ENCODE data around the gene DOCK2.

DOCK2 gene

GRCh38 chr5:169956126-169956525, 319.1 kb downstream of the DOCK2 start:
- DNase-seq, result no peak

GRCh38 chr5:169956756-169957155, 319.7 kb downstream of the DOCK2 start:
- no peak for DNase-seq

GRCh38 chr5:169958278-169958677, 321.2 kb downstream of the DOCK2 start:
- no peak for DNase-seq

- no peak for DNase-seq
Measured at GRCh38 chr5:169960659-169961058, 323.6 kb downstream of the DOCK2 start.

GRCh38 chr5:169964246-169964645, 327.2 kb downstream of the DOCK2 start:
- DNase-seq, result no peak

GRCh38 chr5:169970339-169970738, 333.3 kb downstream of the DOCK2 start:
- DNase-seq, result no peak

- DNase-seq, result no peak
Measured at GRCh38 chr5:169970911-169971765, 334.1 kb downstream of the DOCK2 start.

- DNase-seq, result no peak
Measured at GRCh38 chr5:169971780-169972179, 334.7 kb downstream of the DOCK2 start.

GRCh38 chr5:169973056-169973455, 336.0 kb downstream of the DOCK2 start:
- no peak for DNase-seq

GRCh38 chr5:169974121-169974770, 337.2 kb downstream of the DOCK2 start:
- no peak for DNase-seq

GRCh38 chr5:169978714-169979113, 341.6 kb downstream of the DOCK2 start:
- no peak for DNase-seq

- DNase-seq, result no peak
Measured at GRCh38 chr5:169979871-169980270, 342.8 kb downstream of the DOCK2 start.

GRCh38 chr5:169980418-169981053, 343.5 kb downstream of the DOCK2 start, which contains the start of gene INSYN2B:
INSYN2B (minus strand) TSS chr5:169980495; CDS start chr5:169883898, 96,597 bp downstream.
- DNase-seq, result peak; percentile 56

- no peak for DNase-seq
Measured at GRCh38 chr5:169988206-169988605, 351.1 kb downstream of the DOCK2 start.

- no peak for DNase-seq
Measured at GRCh38 chr5:169988947-169989346, 351.9 kb downstream of the DOCK2 start.

GRCh38 chr5:169989365-169989764, 352.3 kb downstream of the DOCK2 start:
- DNase-seq, result no peak

- DNase-seq, result no peak
Measured at GRCh38 chr5:169991115-169991869, 354.2 kb downstream of the DOCK2 start.

- no peak for DNase-seq
Measured at GRCh38 chr5:169992789-169993484, 355.9 kb downstream of the DOCK2 start.

- no peak for DNase-seq
Measured at GRCh38 chr5:169993485-169993790, 356.4 kb downstream of the DOCK2 start.

GRCh38 chr5:169997798-169998197, 360.7 kb downstream of the DOCK2 start:
- DNase-seq, result no peak

GRCh38 chr5:169999621-170000020, 362.5 kb downstream of the DOCK2 start:
- DNase-seq, result no peak

- DNase-seq, result no peak
Measured at GRCh38 chr5:170000155-170000554, 363.1 kb downstream of the DOCK2 start.

- DNase-seq, result no peak
Measured at GRCh38 chr5:170006021-170006420, 368.9 kb downstream of the DOCK2 start.

Data from OCI-M1 (cell line).